GM23248 (cell line): ENCODE measurements around the gene TRAPPC12.

Source experiments
- EZH2 ChIP-seq: fragments of 200-600 bp; sonication (generic); IDR thresholded peaks from 2 replicates; pipeline ENCODE4 v1.6.1; 2018; ENCODE audit warnings: antibody characterized with exemption, mild to moderate bottlenecking; ENCODE audit not compliant: insufficient read depth, poor library complexity, severe bottlenecking
- EZH2phosphoT487 ChIP-seq: fragments of 200-600 bp; sonication (generic); IDR thresholded peaks from 2 replicates; pipeline ENCODE4 v1.6.1; 2018; ENCODE audit warnings: antibody characterized with exemption, moderate library complexity, mild to moderate bottlenecking, low read depth; ENCODE audit not compliant: insufficient read depth

DNA sequence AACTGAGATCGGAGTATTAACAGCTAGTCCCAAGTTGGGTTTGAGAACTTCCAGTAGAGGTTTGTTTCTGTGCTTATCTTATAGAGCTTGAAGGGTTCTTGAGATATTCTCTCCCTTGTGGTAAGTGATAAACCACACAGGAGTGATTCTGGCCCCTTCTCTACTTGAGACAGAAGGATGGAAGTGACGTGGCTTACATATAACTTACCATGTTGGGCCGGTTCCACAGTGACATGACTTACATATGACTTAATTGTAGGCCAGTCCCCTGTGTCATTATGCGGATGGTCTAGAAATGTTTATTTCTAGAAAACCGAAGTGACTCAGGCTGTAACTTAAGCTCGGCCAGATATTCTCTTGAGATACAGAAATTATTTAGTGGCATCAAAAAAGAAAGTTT is 62.7 kb downstream of the TRAPPC12 start:
- TF ChIP-seq EZH2 (no peak), EZH2phosphoT487 (no peak)
